Natural killer cell treated with Interleukin-12 subunit alpha and Interleukin-12 subunit beta and Interleukin-15 and Interleukin-18, amount 100 ng/mL, for 72 hours (primary cell): ENCODE data around the gene NR1D1. TPM values are rescaled to one million over a fixed set of nuclear protein-coding genes. Genes with fewer than 3 reads are reported as not detected.

Source experiments
- ATAC-seq, 2 donors: fragments of 150-1000 bp; cut with Tn5 transposase in 1 of 2; sonication (Bioruptor Pico), chemical (Tn5 transposase) in 1 of 2; 2 replicates each; pipeline ENCODE4 v1.10.0; 2021
- DNase-seq: peaks from one replicate; pipeline ENCODE4 v3.0.0; 2022; ENCODE audit warnings: low spot score
- H3K27ac Mint-ChIP-seq, 2 donors: 1 replicate in 1 of 2; 2 replicates in 1 of 2; pipeline ENCODE4 v1.8.0; 2022; ENCODE audit warnings: mixed read lengths in 2 of 2, mild to moderate bottlenecking in 1 of 2, moderate library complexity in 1 of 2
- H3K27me3 Mint-ChIP-seq, 2 donors: 1 replicate in 1 of 2; 2 replicates in 1 of 2; pipeline ENCODE4 v1.8.0; 2022; ENCODE audit warnings: mixed read lengths in 2 of 2
- H3K36me3 Mint-ChIP-seq: one replicate; pipeline ENCODE4 v1.8.0; 2022; ENCODE audit warnings: mixed read lengths
- H3K4me1 Mint-ChIP-seq, 2 donors: 1 replicate in 1 of 2; 2 replicates in 1 of 2; pipeline ENCODE4 v1.8.0; 2022; ENCODE audit warnings: low read depth in 2 of 2, mixed read lengths in 2 of 2, mild to moderate bottlenecking in 1 of 2
- H3K4me3 Mint-ChIP-seq: one replicate; pipeline ENCODE4 v1.8.0; 2022; ENCODE audit warnings: mixed read lengths
- H3K9me3 Mint-ChIP-seq: 2 replicates; pipeline ENCODE4 v1.8.0; 2022; ENCODE audit warnings: mixed read lengths
- total RNA-seq, 2 donors: library from RNA; stranded (reverse); gene quantifications; one replicate each; pipeline ENCODE4 v1.2.3, GENCODE V29; 2022

NR1D1 gene
- total RNA-seq, 2 donors from 2014 or later = 1.4 to 5.4 TPM

GRCh38 chr17:40105861-40106759 is 5.7 kb upstream of the NR1D1 start:
- Mint-ChIP-seq H3K4me1 (peaks cover 62 to 66% of the 10 kb centered on the region in 2 donors), H3K9me3 (no peaks in the 10 kb centered on the region), H3K27ac (peak overlapping the region; percentile 29 to 77), H3K27me3 (no peaks in the 10 kb centered on the region), H3K4me3 (peak overlapping the region; percentile 8), H3K36me3 (no peaks in the 10 kb centered on the region)
- no peak for ATAC-seq
- no peak for DNase-seq

DNA sequence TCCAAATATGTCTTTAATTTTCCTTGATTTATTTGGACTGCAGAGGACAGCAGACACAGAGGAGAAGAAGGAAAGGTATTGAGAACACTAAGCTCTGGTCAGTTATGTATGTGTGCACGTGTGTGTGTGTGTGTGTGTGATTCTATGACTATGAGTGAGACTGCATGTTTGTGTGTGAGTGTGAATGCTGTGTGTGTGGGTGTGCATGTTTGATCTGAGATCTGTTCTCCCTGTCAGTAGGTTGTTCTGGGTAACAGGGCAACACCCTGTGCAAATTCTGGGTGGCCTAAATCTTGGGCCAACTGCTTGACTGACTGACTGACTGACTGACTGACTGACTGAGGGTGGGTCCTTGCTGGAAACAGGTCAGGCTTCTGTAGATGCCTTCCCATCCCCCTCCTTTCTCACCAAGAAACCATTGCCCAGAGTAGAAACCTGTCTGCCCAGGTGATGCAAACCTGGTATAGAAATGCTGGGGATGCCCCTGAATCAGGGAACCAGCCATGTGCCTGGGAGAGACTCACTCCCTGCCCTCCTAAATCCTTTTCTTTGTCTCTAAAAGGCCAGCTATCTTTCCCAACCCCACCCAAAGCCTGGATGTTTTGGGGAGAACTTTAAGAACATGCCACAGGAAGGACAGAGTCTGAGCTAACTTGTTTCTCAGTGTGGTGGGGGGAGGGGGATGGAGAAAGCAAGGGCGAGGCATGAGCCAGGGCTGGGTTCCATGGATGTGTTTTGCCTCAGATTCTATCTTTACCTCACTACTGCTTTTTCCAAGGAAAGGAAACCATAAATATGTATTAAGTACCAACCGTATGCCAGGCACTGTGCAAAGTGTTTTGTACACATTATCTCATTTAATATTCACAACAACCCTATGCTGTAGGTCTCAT is 4.5 kb upstream of the NR1D1 start:
- Mint-ChIP-seq H3K27ac (no peak overlapping the region), H3K4me3 (no peak overlapping the region)

GRCh38 chr17:40103688-40104087 is 3.3 kb upstream of the NR1D1 start:
- peaks cover 69 to 70% of the 10 kb centered on the region in 2 donors for H3K4me1 Mint-ChIP-seq
- no peaks in the 10 kb centered on the region for H3K36me3 Mint-ChIP-seq
- ATAC-seq = no peak
- peaks cover under 1% of the 10 kb centered on the region for H3K9me3 Mint-ChIP-seq
- H3K27ac Mint-ChIP-seq = no peak overlapping the region
- no peaks in the 10 kb centered on the region for H3K27me3 Mint-ChIP-seq
- H3K4me3 Mint-ChIP-seq = no peak overlapping the region
- DNase-seq = no peak

More for the DNA sequence above, 4.5 kb upstream of the NR1D1 start:
- no peaks in the 10 kb centered on the region for H3K27me3 Mint-ChIP-seq
- H3K9me3 Mint-ChIP-seq = no peaks in the 10 kb centered on the region
- DNase-seq (no peak), ATAC-seq (no peak)
- H3K36me3 Mint-ChIP-seq = no peaks in the 10 kb centered on the region
- H3K4me1 Mint-ChIP-seq = peaks cover 66 to 68% of the 10 kb centered on the region in 2 donors

- Mint-ChIP-seq H3K27ac (no peak overlapping the region), H3K4me1 (peaks cover 70 to 71% of the 10 kb centered on the region in 2 donors), H3K27me3 (no peaks in the 10 kb centered on the region), H3K36me3 (no peaks in the 10 kb centered on the region), H3K9me3 (peaks cover 3% of the 10 kb centered on the region), H3K4me3 (no peak overlapping the region)
- ATAC-seq = no peak
- DNase-seq = no peak
These were observed 2.8 kb upstream of the NR1D1 start for GRCh38 chr17:40103071-40103661.

DNA sequence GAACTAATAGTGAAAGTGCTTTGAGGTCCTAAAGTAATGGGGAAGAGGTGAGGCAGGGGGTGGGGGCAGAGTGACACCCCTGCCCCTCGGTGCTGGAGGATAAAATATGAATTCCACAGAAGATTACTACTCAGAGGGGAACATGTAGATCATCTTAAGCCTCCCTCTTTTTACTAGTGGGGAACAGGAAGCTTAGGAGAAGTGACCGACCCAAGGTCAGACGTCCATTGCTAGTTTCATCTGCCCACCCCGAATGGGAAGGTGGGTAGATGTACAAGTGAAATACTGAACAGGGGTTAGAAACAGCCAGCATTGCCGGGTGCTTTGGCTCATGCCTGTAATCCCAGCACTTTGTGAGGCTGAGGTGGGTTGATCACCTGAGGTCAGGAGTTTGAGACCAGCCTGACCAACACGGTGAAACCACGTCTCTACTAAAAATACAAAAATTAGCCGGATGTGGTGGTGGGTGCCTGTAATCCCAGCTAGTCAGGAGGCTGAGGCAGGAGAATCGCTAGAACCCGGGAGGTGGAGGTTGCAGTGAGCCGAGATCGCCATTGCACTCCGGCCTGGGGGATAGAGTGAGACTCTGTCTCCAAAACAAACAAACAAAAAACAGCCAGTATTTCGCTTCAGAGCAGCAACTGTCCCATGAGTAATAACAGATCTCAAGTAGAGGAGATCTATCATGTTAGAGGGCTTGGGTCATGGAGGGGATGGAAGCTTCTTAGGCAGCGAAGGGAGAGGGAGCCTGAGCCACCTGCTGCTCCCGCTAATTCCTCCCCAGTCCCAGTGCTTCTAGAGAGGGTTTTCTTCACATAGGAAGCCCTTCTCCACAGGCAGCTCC is 1.2 kb upstream of the NR1D1 start:
- H3K36me3 Mint-ChIP-seq = no peaks in the 10 kb centered on the region
- H3K4me3 Mint-ChIP-seq = peak overlapping the region; percentile 93
- peaks cover 70 to 71% of the 10 kb centered on the region in 2 donors for H3K4me1 Mint-ChIP-seq
- ATAC-seq = no peak
- no peaks in the 10 kb centered on the region for H3K27me3 Mint-ChIP-seq
- DNase-seq = no peak
- H3K27ac Mint-ChIP-seq = peak overlapping the region; percentile 86 to 90
- peaks cover 3% of the 10 kb centered on the region for H3K9me3 Mint-ChIP-seq

- H3K27ac Mint-ChIP-seq = peak overlapping the region; percentile 86 to 90
- peaks cover 70 to 74% of the 10 kb centered on the region in 2 donors for H3K4me1 Mint-ChIP-seq
- no peaks in the 10 kb centered on the region for H3K27me3 Mint-ChIP-seq
- peaks cover 3% of the 10 kb centered on the region for H3K9me3 Mint-ChIP-seq
- DNase-seq = peak; percentile 89
- peak overlapping the region; percentile 93 for H3K4me3 Mint-ChIP-seq
- no peaks in the 10 kb centered on the region for H3K36me3 Mint-ChIP-seq
- peak; percentile 25 to 48 for ATAC-seq
These were observed 429 bp upstream of the NR1D1 start for GRCh38 chr17:40100669-40101366.

GRCh38 chr17:40099619-40100418 is 570 bp downstream of the NR1D1 start:
- Mint-ChIP-seq H3K27ac (peak overlapping the region; percentile 86 to 90), H3K36me3 (no peaks in the 10 kb centered on the region), H3K27me3 (no peaks in the 10 kb centered on the region), H3K4me3 (peak overlapping the region; percentile 93), H3K4me1 (peaks cover 70 to 75% of the 10 kb centered on the region in 2 donors), H3K9me3 (peaks cover 3% of the 10 kb centered on the region)
- no peak for DNase-seq
- ATAC-seq = no peak

- Mint-ChIP-seq H3K9me3 (peaks cover 3% of the 10 kb centered on the region), H3K27ac (peak overlapping the region; percentile 86 to 90), H3K27me3 (no peaks in the 10 kb centered on the region), H3K4me1 (peaks cover 65 to 68% of the 10 kb centered on the region in 2 donors), H3K36me3 (no peaks in the 10 kb centered on the region), H3K4me3 (peak overlapping the region; percentile 93)
- peak; percentile 72 to 75 for ATAC-seq
- DNase-seq = peak; percentile 92
These were observed 1.4 kb downstream of the NR1D1 start for GRCh38 chr17:40098846-40099618.

GRCh38 chr17:40097931-40098845 is 2.2 kb downstream of the NR1D1 start:
- peaks cover 67% of the 10 kb centered on the region in 2 donors for H3K4me1 Mint-ChIP-seq
- no peaks in the 10 kb centered on the region for H3K36me3 Mint-ChIP-seq
- no peaks in the 10 kb centered on the region for H3K27me3 Mint-ChIP-seq
- DNase-seq (no peak), ATAC-seq (no peak)
- peak overlapping the region; percentile 93 for H3K4me3 Mint-ChIP-seq
- peaks cover 3% of the 10 kb centered on the region for H3K9me3 Mint-ChIP-seq
- peak overlapping the region; percentile 86 to 90 for H3K27ac Mint-ChIP-seq

- H3K4me1 Mint-ChIP-seq = peaks cover 67% of the 10 kb centered on the region in 2 donors
These were observed 3.3 kb downstream of the NR1D1 start for GRCh38 chr17:40097087-40097486.

More at GRCh38 chr17:40097087-40097486, 3.3 kb downstream of the NR1D1 start:
- Mint-ChIP-seq H3K36me3 (no peaks in the 10 kb centered on the region), H3K27ac (peak overlapping the region; percentile 86 to 90), H3K27me3 (no peaks in the 10 kb centered on the region), H3K4me3 (peak overlapping the region; percentile 82), H3K9me3 (peaks cover 3% of the 10 kb centered on the region)
- DNase-seq (no peak), ATAC-seq (no peak)
